GM23248 (cell line): Measurements from ENCODE around the gene ANKFN1.

Source experiments
- EZH2 ChIP-seq: fragments of 200-600 bp; sonication (generic); IDR thresholded peaks from 2 replicates; pipeline ENCODE4 v1.6.1; 2018; ENCODE audit warnings: antibody characterized with exemption, mild to moderate bottlenecking; ENCODE audit not compliant: insufficient read depth, poor library complexity, severe bottlenecking
- EZH2phosphoT487 ChIP-seq: fragments of 200-600 bp; sonication (generic); IDR thresholded peaks from 2 replicates; pipeline ENCODE4 v1.6.1; 2018; ENCODE audit warnings: antibody characterized with exemption, moderate library complexity, mild to moderate bottlenecking, low read depth; ENCODE audit not compliant: insufficient read depth

GRCh38 chr17:56141046-56141839 is 12.0 kb upstream of the ANKFN1 start:
- TF ChIP-seq EZH2 (no peak), EZH2phosphoT487 (no peak)
